Common myeloid progenitor, CD34-positive (primary cell): ENCODE data around the gene MAPKAPK2.

Experiments
- CTCF ChIA-PET: fragments of 350-600 bp; sonication (Branson Sonifier 250); formaldehyde crosslinking; loops from one replicate; lab custom pipeline; 2021; ENCODE audit warnings: antibody characterized with exemption; lab: Charles Lee
- POLR2A ChIA-PET: fragments of 350-600 bp; sonication (Branson Sonifier 250); formaldehyde crosslinking; loops from one replicate; lab custom pipeline; 2021; ENCODE audit warnings: antibody characterized with exemption; lab: Charles Lee
- DNase-seq, 3 donors: peaks; one replicate each; pipeline versions ENCODE4 v3.0.0 to v3.0.0-alpha.2; 2013
- H3K27ac ChIP-seq, 2 experiments: 1 replicate in 1 of 2; 2 replicates in 1 of 2; pipeline ENCODE4 v1.7.0; 2013; ENCODE audit warnings: inconsistent platforms in 2 of 2, low read length in 2 of 2, mild to moderate bottlenecking in 2 of 2, low read depth in 1 of 2, moderate library complexity in 1 of 2; ENCODE audit not compliant: severe bottlenecking in 2 of 2, insufficient read depth in 1 of 2, poor library complexity in 1 of 2
- H3K27me3 ChIP-seq, 5 experiments: replicated peaks in 2 of 5; 1 replicate in 3 of 5; 2 replicates in 2 of 5; pipeline versions ENCODE4 v1.6.1 to v1.7.0; 2013; ENCODE audit warnings: low read length in 4 of 5, mild to moderate bottlenecking in 2 of 5, moderate library complexity in 2 of 5, inconsistent platforms in 1 of 5; ENCODE audit not compliant: insufficient read depth in 5 of 5, control insufficient read depth in 4 of 5
- H3K36me3 ChIP-seq, 4 experiments: 1 replicate in 2 of 4; 2 replicates in 2 of 4; pipeline versions ENCODE4 v1.6.1 to v1.7.0; 2013; ENCODE audit warnings: low read length in 3 of 4, control low read depth in 1 of 4, mild to moderate bottlenecking in 1 of 4; ENCODE audit not compliant: control insufficient read depth in 4 of 4, insufficient read depth in 4 of 4
- H3K4me1 ChIP-seq, 4 experiments: 1 replicate in 3 of 4; 2 replicates in 1 of 4; pipeline versions ENCODE4 v1.6.1 to v1.7.1; 2013; ENCODE audit warnings: low read length in 3 of 4, mild to moderate bottlenecking in 3 of 4, control low read depth in 1 of 4, inconsistent platforms in 1 of 4, moderate library complexity in 1 of 4; ENCODE audit not compliant: control insufficient read depth in 4 of 4, insufficient read depth in 4 of 4; ENCODE audit errors: control extremely low read depth in 1 of 4
- H3K4me3 ChIP-seq, 7 experiments: 1 replicate in 4 of 7; 2 replicates in 3 of 7; pipeline versions ENCODE4 v1.5.1 to v1.7.0; 2013; ENCODE audit warnings: mild to moderate bottlenecking in 7 of 7, low read length in 6 of 7, moderate library complexity in 6 of 7, inconsistent platforms in 2 of 7, low read depth in 2 of 7, control low read depth in 1 of 7; ENCODE audit not compliant: insufficient read depth in 4 of 7, control insufficient read depth in 1 of 7; ENCODE audit errors: extremely low read depth in 1 of 7
- H3K9me3 ChIP-seq, 5 experiments: 1 replicate in 4 of 5; 2 replicates in 1 of 5; pipeline versions ENCODE4 v1.6.1 to v1.7.1; 2013; ENCODE audit warnings: low read length in 4 of 5, mild to moderate bottlenecking in 2 of 5, inconsistent platforms in 1 of 5, low read depth in 1 of 5, moderate library complexity in 1 of 5; ENCODE audit not compliant: control insufficient read depth in 4 of 5, insufficient read depth in 2 of 5; ENCODE audit errors: control extremely low read depth in 1 of 5
- WGBS: methylation state at CpG from one replicate; pipeline ENCODE4 v1.1.5; 2013; ENCODE audit not compliant: insufficient coverage; 5-methylcytosine and 5-hydroxymethylcytosine counted together

MAPKAPK2 gene

DNA sequence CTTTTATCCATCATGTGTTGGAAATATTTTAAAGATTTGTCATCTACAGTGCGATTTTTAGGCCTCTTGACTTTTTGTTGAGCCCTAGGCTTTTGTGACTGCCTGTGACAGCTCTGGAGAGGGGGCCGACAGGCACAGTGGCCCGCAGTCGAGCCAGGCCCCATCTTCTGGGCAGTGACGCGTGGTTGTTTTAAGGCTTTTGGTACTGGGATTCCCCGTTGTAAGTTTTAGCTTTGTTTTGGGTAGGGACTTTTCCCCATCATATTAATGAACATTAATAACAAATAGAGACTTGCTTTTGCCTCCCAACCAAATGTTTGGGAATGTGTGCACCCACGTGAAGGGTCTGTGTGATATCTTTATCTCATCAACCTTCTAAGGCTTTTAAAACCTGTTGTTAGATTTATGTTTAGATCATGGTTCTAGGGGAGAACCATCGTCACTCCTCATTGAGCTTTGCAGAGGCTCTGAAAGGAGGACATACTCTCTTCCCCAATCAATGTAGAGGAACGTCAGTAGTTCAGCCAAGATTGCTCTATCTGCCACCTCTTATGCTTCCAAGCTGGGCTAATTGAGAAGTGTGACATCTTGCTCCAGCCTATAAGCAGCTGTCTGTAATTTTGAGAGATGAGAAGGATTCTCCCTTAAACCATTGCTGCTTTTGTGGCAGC, 34.6 kb downstream of the MAPKAPK2 start:
- 100% methylated on average over 1 of the region's 10 CpGs for WGBS
- CTCF ChIA-PET = interaction anchor here (0.7 to 2.2 kb wide), 6 partner anchors 10 to 192 kb away, joined by 3 to 6 read pairs (median 4); no protein-coding TSS in a partner anchor
- no peak for DNase-seq
- Histone ChIP-seq H3K27me3 (no peaks in the 10 kb centered on the region), H3K9me3 (no peaks in the 10 kb centered on the region), H3K36me3 (no peaks in the 10 kb centered on the region), H3K27ac (no peak overlapping the region), H3K4me1 (peaks cover 19 to 52% (median 44%) of the 10 kb centered on the region in 4 experiments), H3K4me3 (no peak overlapping the region)
- POLR2A ChIA-PET = interaction anchor here (1.1 kb wide), 1 partner anchor 46 kb away, joined by 3 read pairs; no protein-coding TSS in a partner anchor

DNA sequence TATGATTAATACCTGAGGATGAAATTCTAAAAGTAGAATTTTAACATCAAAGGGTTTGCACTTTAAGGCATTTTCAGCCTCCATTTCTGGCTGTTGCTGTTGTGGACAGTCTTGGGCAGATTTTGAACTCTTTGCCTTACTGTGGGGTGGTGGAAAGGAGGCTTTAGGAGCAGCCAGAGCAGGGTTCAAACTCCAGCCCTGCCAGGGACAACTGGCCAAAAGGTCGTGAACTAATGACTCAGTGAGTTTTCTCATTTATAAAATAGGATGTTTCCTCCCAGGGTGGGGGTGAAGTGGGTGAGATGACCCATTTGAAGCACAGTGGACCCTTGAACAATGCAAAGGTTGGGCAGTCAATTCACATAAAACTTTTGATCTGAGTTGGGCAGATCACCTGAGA, 36.7 kb downstream of the MAPKAPK2 start:
- WGBS = 100% methylated on average over 1 of the region's 1 CpG
- CTCF ChIA-PET = interaction anchor here (2.2 kb wide), 1 partner anchor 88 kb away, joined by 12 read pairs; no protein-coding TSS in a partner anchor

DNA sequence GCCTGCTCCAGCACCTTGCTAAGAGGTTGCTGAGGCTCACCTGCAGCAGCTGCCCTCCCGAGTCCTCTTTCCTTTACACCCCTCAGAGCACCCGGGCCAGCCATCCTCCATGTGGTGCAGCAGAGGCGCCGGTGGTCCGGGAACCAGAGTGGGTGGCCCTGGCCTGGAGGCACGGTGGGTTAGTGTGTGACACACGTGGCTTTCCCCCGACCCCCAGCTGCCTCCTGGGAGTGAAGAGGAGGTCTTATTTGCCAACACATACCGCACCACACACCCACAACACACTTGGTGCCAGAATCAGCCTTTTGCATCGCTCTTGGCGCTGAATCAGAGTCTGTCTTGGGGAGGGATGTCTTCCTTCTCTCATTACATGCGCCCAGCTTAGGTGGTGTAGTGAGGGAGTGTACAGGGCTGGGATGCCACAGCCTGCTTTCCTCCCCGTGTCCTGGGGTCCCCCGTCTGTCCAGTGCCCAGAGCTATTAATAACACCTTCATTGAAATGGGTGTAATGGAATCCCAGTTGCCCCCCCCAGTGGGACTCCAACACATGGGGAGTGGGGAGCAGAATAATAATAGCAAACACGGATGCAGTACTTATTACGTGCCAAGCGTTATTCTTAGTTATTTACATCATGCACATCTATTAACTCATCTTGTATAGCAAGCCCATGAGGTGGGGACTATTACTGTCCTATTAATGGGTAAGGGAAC, 38.2 kb downstream of the MAPKAPK2 start:
- Histone ChIP-seq H3K9me3 (no peaks in the 10 kb centered on the region), H3K27me3 (no peaks in the 10 kb centered on the region), H3K36me3 (no peaks in the 10 kb centered on the region), H3K27ac (no peak overlapping the region), H3K4me1 (peaks cover 22 to 49% (median 36%) of the 10 kb centered on the region in 4 experiments), H3K4me3 (no peak overlapping the region)
- ChIA-PET CTCF (interaction anchor here (0.6 to 7.7 kb wide), 15 partner anchors 10 to 209 kb away, joined by 3 to 80 read pairs (median 3); partner anchors contain the start of gene DYRK3), POLR2A (no interaction called here)
- no peak for DNase-seq
- 93% methylated on average over 2 of the region's 17 CpGs for WGBS

More for the DNA sequence above, 36.7 kb downstream of the MAPKAPK2 start:
- H3K36me3 ChIP-seq = no peaks in the 10 kb centered on the region
- no peak overlapping the region for H3K4me3 ChIP-seq
- peaks cover 30 to 51% (median 43%) of the 10 kb centered on the region in 4 experiments for H3K4me1 ChIP-seq
- no peaks in the 10 kb centered on the region for H3K27me3 ChIP-seq
- H3K9me3 ChIP-seq = no peaks in the 10 kb centered on the region
- H3K27ac ChIP-seq = no peak overlapping the region
- no peak for DNase-seq
- POLR2A ChIA-PET = no interaction called here

DNA sequence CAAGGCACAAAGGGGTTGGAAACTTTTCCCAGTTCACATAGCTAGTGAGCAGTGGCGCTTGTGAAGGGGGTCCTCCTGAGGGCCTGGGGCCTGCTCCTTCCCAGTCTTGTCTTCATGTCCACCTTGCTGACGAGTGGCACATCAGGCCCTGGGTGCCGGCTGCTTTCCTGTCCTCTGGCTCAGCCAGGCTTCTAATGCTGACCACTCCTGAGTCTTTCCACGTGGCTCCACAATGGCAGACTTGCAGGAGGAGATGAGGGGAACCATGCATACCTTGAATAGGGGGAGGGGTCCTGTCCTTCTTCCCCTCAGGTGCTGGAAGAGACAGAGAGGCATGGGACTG, 38.7 kb downstream of the MAPKAPK2 start:
- no peak for DNase-seq
- Histone ChIP-seq H3K27ac (no peak overlapping the region), H3K4me3 (peak overlapping the region in 2 of 7 experiments; percentile 7 to 40), H3K4me1 (peaks cover 24 to 52% (median 42%) of the 10 kb centered on the region in 4 experiments), H3K9me3 (no peaks in the 10 kb centered on the region), H3K27me3 (no peaks in the 10 kb centered on the region), H3K36me3 (no peaks in the 10 kb centered on the region)
- POLR2A ChIA-PET = no interaction called here
- 76% methylated on average over 4 of the region's 4 CpGs for WGBS
- CTCF ChIA-PET = interaction anchor here (0.7 to 7.7 kb wide), 13 partner anchors 11 to 209 kb away, joined by 3 to 80 read pairs (median 3); partner anchors contain the start of gene DYRK3

DNA sequence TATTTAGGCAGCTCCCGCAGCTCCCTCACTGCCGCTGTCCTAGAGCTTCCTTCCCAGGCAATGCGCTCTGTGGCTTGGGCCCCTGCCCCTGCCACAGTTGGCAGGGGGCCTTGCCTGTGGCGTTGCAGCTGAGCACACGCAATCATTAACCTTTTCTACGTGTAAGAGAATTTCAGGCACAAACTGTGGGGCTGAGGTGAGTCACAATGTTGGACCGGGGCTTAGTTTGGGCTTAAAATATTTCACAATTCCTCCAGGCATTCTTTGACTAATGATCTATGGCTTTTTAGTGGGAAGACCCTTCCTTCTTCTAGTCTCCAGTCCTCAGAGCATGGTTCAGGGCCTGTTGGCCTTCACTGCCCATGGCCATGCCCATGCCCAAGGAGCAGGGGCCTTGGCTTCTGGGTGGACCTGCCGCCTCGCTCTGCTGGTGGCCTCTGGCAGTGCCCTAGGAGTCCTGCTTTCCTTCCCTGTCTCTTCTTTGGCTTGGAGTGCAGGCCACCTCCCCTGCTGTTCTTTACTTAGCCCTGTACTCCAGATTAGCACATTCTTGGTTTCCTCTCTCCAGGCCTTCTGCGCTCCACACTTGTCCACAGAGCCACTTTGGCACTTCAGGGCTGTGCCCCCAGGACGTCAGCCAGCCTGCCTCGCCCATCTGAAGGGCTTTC, 39.2 kb downstream of the MAPKAPK2 start:
- peak in 2 of 3 donors; percentile 67 to 72 for DNase-seq
- WGBS = 42% methylated on average over 10 of the region's 12 CpGs
- Histone ChIP-seq H3K36me3 (peaks cover 0 to 1% (median under 1%) of the 10 kb centered on the region in 4 experiments), H3K4me1 (peaks cover 24 to 57% (median 47%) of the 10 kb centered on the region in 4 experiments), H3K4me3 (peak overlapping the region in 2 of 7 experiments; percentile 7 to 40), H3K9me3 (no peaks in the 10 kb centered on the region), H3K27me3 (no peaks in the 10 kb centered on the region), H3K27ac (no peak overlapping the region)
- POLR2A ChIA-PET = no interaction called here
- CTCF ChIA-PET = interaction anchor here (0.7 to 14.6 kb wide), 17 partner anchors 11 to 208 kb away, joined by 3 to 250 read pairs (median 4); partner anchors contain the start of gene DYRK3

DNA sequence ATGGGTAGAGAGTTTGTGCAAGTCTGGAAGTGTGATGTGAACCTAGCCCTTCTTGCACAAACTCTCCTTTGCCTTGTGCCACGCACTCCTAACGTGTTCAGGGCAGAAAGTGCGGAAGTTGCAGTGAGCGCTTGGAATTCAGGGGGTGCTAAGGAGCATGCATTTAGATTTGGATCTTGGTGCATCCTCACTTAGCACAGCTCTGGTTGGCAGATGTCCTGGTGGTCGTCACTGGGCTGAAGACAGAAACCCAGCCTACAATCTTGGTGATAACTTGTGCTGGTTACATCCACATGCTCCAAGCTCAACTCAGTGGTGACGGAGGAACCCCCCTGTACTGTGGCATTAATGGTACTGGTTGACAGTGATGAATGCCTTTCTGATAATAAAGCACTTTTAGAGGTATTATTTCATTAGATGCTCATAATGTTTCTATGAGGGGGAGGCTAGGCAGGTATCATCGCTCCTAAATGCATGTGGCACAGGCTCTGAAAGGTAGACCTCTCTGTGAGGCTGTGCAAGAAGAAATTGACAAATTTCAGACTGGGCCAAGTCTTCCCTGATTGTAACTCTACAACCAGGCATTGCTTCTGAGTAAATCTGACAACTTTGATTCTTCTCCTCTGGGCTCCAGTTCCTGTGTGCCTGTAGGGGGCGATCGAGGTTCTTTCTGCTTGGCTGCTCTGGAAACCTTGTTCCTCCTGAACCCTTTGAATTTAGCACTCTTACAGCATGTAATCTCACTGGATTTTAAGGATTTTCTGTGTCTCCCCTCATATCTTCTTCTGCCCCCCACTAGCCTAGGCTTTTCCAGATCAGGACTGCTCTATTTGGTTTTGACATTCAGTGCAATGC, 40.6 kb downstream of the MAPKAPK2 start:
- ChIA-PET CTCF (interaction anchor here (0.7 to 14.6 kb wide), 33 partner anchors 11 to 364 kb away, joined by 3 to 250 read pairs (median 4); partner anchors contain the start of gene DYRK3), POLR2A (no interaction called here)

More for the DNA sequence above, 40.6 kb downstream of the MAPKAPK2 start:
- 72% methylated on average over 9 of the region's 9 CpGs for WGBS
- Histone ChIP-seq H3K36me3 (peaks cover 9 to 15% (median 13%) of the 10 kb centered on the region in 4 experiments), H3K4me3 (no peak overlapping the region), H3K27ac (no peak overlapping the region), H3K9me3 (no peaks in the 10 kb centered on the region), H3K27me3 (no peaks in the 10 kb centered on the region), H3K4me1 (peaks cover 24 to 62% (median 50%) of the 10 kb centered on the region in 4 experiments)
- peak; percentile 57 to 79 (median 76) for DNase-seq
